ENCODE results near the gene DGAT2.

DNA sequence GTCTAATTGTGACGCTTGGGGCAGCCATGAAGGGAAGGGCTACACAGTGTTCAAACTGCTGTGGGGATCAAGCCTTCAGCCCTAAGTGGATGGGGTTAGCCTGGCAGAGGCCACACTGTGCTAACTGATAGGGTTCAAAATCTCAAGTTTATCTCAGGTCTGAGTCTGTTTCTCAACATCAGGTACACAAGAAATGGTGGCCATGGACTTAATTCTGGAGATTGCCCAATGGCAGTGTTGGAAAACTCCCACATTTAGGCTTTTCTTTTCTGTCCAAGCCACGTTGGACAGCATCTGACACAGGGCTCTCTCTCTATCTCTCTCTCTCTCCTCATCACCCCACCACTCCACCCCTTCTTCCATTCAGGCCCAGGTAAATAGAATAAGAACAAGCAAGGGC, 10.9 kb upstream of the DGAT2 start:
- TF ChIP-seq, protein P1, sequence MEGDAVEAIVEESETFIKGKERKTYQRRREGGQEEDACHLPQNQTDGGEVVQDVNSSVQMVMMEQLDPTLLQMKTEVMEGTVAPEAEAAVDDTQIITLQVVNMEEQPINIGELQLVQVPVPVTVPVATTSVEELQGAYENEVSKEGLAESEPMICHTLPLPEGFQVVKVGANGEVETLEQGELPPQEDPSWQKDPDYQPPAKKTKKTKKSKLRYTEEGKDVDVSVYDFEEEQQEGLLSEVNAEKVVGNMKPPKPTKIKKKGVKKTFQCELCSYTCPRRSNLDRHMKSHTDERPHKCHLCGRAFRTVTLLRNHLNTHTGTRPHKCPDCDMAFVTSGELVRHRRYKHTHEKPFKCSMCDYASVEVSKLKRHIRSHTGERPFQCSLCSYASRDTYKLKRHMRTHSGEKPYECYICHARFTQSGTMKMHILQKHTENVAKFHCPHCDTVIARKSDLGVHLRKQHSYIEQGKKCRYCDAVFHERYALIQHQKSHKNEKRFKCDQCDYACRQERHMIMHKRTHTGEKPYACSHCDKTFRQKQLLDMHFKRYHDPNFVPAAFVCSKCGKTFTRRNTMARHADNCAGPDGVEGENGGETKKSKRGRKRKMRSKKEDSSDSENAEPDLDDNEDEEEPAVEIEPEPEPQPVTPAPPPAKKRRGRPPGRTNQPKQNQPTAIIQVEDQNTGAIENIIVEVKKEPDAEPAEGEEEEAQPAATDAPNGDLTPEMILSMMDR (IDR thresholded peaks at IDR 0.05), result no peak
- TF ChIP-seq POLR2A (IDR thresholded peaks at IDR 0.05) (no peak), POLR2AphosphoS5 (IDR thresholded peaks at IDR 0.05; ENCODE audit: insufficient read depth in 1 of 2, low read depth in 1 of 2) (no peak)

All from vagina (tissue), 2 donors.